ENCODE results near the gene SEMA3A.

Gene SEMA3A

DNA sequence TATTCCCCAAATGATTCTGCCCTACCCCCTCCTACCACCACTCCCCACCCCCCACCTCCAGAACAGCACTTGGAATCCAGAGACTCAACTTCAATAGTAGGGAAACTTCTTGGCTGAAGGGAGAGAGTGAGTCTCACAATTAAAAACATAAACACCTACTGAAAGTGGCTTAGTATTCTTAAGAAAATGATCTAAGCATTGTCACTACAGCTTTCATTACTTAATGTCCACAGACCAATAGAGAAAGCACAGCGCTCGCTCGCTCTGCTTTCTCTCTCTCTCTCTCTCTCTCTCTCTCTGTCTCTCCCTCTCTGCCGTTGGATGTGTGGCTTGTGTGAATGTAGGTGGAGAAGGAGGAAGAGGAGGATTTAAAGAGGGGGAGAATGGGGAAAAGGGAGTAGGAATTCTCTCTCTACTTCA, 1.5 kb upstream of the SEMA3A start:
- in situ Hi-C loops (cut with MboI; ENCODE audit: low sequenced_read_pairs): no loop called here

DNA sequence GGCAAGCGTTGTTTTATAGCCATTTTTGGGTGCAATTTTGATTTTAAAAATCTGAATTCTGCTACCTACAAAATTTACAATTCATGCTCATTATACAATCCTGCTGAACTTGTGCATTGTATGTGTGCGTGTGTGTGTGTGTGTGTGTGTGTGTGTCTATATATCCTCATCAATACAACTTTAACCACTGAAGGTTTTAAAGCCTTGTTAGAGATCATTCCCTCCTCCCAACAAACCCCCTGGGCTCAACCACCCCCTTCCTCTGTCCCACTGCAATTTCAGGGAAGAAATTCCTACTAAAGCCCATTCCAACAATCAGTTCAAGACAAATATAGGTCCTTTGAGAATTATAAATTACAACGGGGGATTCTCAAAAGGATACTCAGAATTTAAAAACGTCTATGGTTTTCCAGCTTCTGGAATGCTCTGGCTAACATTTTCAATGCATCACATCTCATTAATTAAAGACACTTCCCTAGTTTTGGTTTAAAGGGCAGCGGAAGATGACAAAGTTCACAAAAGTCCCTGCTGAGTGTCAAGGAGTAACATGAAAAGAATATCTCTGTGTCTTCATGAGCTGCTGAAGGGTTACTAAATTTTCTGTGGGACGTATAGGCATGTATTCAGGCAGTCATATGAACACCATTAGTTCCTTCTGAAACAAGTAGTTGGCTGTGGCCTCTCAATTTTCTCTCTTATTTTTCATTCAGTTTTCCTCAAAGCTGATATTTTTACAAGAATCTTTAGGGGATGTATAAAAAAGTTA, 889 bp upstream of the SEMA3A start:
- in situ Hi-C loops (cut with MboI; ENCODE audit: low sequenced_read_pairs): no loop called here

DNA sequence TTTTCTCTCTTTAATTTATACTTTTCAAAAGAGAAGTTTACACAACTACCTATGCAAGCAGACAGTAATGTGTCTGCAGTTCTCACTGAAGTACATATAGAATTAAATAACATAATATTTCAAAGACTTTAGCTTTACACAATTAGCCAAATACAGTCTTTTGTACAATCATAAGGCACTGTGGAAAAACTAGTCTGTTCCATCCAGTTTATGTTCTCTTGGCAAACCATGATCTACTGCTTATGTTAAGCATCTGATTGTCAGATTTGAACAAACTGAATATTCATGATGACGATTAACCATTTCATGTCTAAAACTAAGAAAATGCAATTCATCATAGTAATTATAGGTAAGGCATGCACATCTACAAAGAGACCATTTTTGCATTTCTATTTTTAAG, 842 bp downstream of the SEMA3A start:
- in situ Hi-C loops (cut with MboI; ENCODE audit: low sequenced_read_pairs): no loop called here

DNA sequence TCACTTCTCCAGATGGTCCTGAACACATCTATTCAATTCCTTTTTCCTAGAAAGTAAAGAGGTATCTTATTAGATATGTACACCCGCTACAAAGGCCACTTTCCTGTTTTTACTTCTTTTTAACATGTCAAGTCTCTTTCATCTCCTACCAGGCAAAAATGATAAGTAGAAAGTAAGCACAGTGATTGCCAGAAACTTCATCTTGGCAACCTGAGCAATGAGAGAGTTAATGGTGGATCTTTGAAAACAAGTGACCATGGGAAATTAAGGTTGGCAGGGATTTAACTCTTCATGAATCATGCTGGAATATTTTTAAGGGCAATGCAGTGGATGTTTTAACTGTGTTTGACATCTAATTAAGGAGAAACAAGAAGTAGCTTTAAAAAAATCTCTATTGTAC, 2.7 kb downstream of the SEMA3A start:
- in situ Hi-C loops (cut with MboI; ENCODE audit: low sequenced_read_pairs): no loop called here

DNA sequence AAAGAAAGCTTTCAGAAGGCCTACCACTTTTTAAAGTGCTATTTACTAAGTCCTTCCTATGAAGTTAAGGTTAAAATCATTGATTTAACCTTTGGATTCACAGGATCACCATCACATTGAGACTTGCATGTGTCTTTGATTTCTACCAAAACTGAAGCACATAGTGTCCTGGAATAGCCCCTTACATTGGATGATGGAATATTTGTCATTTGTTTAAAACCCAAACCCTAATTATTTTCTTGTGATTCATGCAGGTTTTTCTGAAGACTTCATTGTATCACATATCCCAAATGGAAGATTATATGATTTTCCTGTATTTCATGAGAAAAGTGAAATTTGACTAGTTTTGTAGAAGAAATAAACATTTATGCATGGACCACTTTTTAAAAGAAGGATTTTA, 3.3 kb downstream of the SEMA3A start:
- in situ Hi-C loops (cut with MboI; ENCODE audit: low sequenced_read_pairs): no loop called here

DNA sequence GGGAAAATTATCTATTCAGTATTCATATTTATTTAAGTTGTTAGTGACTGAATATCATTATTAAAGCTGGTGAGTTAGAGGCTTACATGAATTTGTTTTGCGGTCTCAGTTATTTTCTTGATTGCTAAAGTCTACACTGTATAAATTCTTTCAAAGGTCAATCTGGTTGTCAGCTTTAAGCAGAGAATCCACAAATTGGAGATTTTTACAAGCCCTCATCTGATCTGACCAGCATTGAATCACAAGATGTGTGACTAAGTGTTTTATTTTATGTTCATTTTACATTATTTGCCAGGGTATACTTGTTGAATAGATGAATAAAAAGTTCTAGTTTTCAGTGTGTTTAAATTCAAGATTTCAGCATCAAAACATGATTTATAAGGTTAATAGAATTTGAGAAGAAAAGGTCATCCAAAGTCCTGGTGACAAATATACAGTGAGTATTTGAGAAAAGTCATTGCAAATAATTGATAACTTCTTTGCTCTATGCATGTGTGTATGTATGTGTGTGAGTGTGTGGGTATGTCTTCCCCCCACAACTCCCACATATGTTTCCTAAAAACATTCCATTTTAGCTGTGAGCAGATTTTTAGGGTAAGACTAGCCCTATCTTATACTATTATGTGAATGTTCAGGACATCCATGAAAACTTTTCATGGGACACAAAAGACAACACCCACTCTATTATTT, 4.4 kb downstream of the SEMA3A start:
- in situ Hi-C loops (cut with MboI; ENCODE audit: low sequenced_read_pairs): no loop called here

DNA sequence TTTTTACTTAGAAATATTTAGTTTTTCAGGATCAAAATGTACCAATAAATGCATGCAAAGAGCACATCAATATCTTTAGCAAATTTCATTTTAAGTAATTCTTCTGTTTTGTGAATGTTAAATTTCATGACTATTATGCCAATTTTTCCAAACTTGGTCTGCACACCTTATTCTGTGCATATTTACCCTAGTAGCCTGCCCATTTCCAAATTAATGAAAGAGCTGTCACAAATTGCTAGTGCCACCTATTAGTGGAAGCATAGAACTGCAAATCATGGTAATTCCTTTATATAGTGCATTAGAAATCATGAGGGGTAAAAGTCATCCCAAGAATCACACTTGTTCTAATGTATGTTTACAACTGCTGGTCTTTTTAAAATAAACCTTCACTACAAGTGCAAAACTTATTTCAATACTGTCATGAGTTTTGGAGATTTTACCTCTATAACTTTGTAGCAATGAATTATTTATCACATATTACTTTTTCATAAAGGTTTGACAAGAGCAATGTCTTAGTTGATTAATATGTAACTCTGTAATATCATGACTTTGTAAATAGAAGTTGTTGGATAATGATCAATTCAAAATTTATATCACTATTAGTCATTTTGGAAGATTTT, 5.7 kb downstream of the SEMA3A start:
- in situ Hi-C loops (cut with MboI; ENCODE audit: low sequenced_read_pairs): no loop called here

DNA sequence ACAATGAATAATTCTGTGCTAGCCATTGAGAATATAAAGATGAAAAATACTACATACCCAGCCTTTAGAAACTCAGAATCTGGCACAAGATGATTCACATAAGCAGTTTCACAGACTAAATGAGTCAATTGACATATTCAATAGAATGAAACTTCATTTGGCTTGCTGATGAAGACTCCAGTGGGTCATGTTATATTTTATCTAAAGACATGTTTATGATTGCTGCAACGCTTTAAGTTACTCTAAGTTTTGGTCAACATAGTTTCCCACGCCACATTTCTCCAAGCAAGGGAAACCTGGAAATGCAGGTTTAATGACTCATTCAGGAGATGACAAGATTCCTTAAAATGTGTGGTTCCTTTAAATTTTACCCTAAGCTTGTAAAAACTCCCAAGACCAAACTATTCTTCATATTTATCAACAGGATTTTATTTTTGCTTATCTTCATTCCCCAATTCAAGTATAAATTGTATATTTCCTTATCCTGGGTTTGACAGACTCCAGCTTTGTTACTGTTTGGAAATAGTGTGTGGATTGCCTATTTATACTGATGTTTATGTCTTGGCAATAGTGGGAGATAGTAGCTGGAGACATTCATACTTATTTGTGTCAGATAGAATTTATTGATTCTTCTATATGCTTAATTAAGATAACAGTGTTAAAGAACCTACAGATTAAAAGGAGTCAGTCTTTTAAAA, 6.6 kb downstream of the SEMA3A start:
- in situ Hi-C loops (cut with MboI; ENCODE audit: low sequenced_read_pairs): no loop called here

DNA sequence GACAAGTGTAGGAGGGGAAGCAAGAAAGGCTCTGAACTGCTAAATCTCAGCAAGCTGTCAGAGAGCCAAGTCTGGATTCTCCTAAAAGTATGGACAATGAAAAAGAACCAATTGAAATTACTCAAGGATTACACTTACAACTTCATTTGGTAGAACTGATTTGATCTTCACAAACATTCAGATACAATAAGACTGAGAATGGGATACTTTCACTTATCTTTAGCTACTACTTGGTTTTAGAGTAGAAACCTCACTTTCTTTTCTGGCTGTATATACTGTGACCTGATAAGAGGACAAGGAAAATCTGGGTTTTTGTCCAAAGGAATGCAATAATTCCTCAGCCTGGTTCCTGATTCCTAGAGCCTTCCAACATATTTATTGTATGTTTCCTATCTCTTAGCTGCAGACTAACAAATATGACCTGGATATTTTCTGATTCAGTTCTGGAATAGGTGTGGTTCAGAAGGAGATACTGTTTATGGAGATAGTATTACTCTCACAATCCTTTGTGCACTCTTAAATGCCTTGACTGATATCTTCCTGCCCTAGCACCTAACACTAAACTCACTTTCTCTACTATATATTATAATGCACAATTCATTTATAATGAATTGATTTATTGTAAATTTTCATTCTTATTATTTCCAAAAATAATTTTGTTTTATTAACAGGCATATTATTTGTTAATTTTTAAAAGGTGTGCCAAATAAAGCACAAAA, 7.3 kb downstream of the SEMA3A start:
- in situ Hi-C loops (cut with MboI; ENCODE audit: low sequenced_read_pairs): no loop called here

DNA sequence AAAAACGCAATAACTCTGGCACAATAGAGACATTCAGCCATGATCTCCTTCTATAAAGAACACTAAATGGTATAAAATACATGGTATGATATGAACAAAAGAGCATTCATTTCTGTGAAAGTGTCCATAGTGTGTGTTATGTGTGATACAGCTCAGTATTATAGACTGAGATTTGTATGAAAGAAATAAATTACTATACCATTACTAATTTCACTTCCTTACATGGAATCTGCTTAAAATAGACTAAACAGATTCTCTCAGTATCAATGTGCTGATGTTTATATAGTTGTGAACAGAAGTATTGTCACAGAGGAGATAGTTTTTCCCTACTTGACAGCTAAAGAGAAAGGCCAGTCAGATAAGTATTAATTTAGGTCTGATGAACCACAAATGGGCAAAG, 10.8 kb downstream of the SEMA3A start:
- in situ Hi-C loops (cut with MboI; ENCODE audit: low sequenced_read_pairs): no loop called here

DNA sequence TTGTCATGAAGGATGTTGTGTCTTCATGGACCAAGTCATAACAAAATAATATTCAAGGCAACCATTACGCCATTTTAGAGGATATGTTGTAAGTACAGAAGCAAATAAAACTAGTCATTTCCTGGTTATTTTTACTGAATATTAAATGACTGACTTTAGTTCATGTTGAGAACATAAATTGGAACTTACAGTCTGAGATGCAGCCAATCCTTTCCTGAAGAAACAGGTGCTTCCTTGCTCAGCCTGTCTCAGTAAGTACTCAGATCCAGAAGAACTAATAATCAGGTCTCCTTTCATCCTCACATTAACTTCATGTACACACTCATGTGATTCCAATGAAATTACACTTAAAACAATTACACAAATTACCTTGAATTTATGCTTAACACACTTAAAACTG, 12.3 kb downstream of the SEMA3A start:
- in situ Hi-C loops (cut with MboI; ENCODE audit: low sequenced_read_pairs): no loop called here

DNA sequence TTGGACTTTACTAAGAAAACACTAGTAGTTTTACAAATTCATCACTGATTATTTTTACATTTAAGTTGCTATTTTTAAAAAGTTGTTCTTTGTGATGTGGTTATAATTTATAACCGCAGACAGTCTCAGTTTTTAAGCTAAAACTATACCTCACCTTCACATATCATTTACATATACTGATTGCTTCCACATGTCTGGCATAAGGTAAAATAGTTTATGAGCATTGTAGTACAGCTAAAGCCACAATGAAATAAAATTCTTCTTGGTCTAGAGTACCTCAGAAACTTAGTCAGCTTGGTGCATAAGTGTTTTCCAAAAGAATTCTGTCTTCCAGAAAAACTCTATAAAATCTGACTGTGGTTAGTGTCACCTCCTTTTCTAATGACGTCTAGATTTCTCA, 13.0 kb downstream of the SEMA3A start:
- in situ Hi-C loops (cut with MboI; ENCODE audit: low sequenced_read_pairs): no loop called here

DNA sequence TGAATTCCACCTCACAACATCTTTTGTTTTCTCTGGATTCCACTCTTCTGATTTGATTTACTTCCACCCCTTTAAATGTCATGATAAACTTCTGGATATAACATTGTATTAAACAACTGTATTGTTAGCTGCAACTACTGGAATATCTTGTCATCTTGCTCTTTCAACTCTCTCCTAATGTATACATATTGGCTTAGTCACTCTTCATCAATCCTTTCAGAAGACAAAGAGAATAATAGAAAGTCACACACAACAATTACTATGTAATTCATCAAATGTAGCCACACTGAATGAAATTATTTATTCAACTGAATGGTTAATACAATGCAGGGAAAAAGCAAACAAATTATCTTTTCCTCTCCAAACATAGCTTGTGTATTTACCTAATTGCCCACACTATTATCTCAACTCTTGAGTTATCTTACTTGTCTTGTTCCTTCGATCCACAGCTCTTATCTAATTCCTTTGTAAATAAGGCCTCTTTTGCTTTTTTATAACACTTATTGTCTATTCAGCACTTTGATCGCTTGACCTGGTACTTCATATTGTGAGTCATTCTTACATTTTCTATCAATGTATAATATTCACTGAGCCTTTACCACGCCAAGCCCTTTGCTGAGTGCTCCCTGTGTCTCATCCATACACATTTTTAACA, 16.7 kb downstream of the SEMA3A start:
- in situ Hi-C loops (cut with MboI; ENCODE audit: low sequenced_read_pairs): no loop called here

DNA sequence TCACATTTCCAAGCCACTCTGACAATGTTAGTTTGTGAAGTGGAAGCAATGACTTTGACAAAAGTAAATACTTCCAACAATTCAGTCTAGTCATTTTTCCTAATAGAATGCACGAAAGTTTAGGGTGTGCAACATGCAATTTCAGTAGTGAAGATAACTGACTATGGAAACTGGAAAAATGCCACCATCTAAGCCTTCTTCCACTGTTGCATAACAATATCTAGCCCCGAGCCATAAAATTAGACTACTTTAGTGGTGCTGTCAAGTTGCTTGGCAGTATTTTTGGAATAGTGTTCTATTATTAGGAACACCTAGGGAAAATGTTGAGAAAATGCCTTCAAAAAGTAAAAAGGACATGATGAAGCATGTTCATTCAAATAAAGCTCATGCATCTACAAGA, 17.9 kb downstream of the SEMA3A start:
- in situ Hi-C loops (cut with MboI; ENCODE audit: low sequenced_read_pairs): no loop called here

DNA sequence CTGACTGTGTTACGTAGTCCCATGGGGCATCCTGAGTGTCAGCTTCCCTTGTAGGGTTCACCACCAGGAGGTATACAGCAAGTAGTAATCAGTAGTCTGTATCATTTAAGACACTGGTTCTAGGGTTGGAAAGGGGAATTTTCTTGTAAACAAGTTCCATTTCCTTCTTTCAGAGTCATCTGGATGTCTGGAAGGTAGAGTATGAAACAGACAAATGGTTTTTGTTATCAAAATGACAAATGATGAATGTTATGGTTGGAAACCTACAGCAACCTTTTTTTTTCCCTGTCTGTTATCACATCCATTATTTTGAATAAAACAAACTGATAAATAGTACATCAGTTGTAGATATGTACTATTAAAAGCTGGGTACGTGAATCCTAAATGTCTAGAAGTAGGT, 19.1 kb downstream of the SEMA3A start:
- in situ Hi-C loops (cut with MboI; ENCODE audit: low sequenced_read_pairs): no loop called here

DNA sequence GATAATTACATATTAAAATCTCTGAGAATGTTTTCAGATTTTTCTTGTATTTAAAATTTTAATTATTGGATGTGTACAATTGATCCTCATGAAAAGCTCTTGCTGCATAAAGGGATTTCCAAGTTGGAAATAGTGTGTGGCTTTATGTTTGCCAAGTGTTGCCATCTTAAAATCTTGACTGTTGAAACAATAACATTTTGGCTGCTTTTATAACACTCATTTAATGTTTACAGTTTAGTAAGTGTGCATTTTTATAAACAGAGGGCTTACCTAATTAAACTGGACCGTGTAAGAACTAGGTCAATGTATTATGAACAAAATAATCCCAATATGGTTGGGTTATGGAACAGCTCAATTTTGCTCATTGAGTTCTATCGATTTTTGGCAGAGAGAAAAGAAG, 23.9 kb downstream of the SEMA3A start:
- in situ Hi-C loops (cut with MboI; ENCODE audit: low sequenced_read_pairs): no loop called here

DNA sequence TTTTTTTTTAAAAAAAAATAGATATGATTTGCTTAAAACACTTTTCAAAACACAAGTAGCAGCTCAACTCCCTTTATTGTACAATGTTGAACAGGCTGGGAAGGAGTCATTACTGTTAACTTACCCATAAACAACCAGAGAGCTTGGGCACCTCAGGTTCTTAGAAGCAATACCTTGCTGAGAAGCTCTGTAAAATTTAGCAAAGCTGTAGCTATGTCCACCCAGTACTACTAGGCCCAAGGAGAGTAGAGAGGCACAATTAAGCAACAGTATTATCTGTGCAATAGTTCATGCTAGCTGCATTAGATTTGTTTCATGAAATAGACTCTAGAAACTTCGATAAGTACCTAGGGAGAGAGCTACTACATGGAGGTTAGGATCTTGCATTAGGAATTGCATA, 32.0 kb downstream of the SEMA3A start:
- in situ Hi-C loops (cut with MboI; ENCODE audit: low sequenced_read_pairs): no loop called here

DNA sequence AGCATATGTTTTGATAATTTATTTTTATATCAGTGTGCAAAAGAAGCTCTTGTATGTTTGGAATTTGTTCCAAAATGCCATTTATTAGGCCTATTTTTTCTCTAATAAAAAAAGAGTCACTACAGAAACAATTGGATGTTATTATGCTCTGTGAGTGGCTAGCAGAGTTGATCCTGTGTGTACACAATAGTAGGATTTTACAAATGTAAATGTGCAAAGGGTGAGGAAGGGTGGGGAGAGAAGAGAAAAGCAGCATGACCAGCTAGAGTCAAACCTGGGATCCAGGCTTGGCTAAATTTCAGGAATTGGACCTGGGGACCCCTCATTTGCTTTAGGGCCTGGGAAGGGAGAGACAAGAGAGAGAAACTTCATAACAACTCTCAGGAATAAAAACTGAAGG, 32.5 kb downstream of the SEMA3A start:
- in situ Hi-C loops (cut with MboI; ENCODE audit: low sequenced_read_pairs): no loop called here

DNA sequence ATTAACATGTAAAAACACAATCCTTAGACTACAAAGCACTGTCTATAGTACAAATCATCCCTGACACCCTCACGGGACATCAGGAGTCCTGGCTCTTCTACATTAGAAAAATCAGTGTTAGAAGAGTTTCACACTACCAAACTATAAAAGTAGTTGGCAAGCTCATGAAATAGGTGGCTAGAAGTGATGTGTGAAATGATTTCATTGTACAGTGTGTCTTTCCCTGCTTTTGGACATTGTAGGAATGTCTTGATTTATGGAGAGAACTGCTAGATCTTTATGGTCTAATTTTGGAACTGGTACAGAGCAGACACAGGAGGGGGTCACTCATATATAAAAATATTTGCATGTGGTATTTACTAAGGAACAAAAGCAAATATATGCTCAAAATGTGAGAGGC, 33.2 kb downstream of the SEMA3A start:
- in situ Hi-C loops (cut with MboI; ENCODE audit: low sequenced_read_pairs): no loop called here

DNA sequence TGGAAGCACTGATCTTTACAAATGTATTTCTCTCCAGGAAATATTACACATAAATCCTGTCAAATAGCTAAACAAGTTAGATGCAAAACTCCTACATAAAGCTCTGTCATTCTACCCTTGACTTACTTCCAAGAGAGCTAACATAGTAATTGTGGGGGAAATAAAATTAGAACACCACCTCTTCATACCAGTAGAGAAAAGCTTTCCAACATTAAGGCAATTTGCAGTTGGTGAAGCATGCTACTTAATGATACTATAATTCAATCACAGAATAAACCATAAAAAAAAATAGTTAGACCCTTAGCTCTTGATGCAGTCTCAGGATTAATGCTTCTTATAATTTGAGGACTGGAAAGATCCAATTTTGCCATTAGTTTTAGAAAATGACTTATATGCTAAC, 35.2 kb downstream of the SEMA3A start:
- in situ Hi-C loops (cut with MboI; ENCODE audit: low sequenced_read_pairs): no loop called here

DNA sequence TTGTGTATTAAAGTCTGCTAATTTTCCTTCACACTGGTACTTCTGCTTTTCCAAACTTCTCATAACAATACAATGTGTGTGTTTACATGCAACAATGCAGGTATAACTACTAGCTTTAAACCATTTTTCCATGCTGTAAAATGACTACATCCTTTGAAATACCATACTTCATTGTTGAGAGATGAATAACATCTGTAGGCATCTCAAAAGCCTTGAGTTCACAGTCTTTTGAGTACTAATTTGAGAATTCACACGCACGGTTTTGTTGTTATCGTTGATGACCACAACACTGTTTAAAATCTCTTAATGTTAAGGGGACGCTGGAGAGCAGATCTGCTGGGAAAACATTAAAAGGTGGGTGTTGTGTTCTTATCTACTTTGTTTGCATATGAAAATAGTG, 37.4 kb downstream of the SEMA3A start:
- in situ Hi-C loops (cut with MboI; ENCODE audit: low sequenced_read_pairs): no loop called here

All from HL-60/S4 (cell line).